MM.1S (cell line): ENCODE data around the gene MRRF.

ENCODE experiments used
- DNase-seq: peaks from one replicate; pipeline ENCODE4 v3.0.0-alpha.2; 2015
- H2AFZ ChIP-seq: fragments of 300-600 bp; sonication (generic); 2 replicates; pipeline ENCODE4 v1.6.0; 2016; ENCODE audit warnings: antibody characterized with exemption, low read length
- H3F3A ChIP-seq: fragments of 300-600 bp; sonication (generic); 2 replicates; pipeline ENCODE4 v1.6.1; 2016; ENCODE audit warnings: mild to moderate bottlenecking, antibody characterized with exemption, low read length, moderate library complexity, mixed read lengths; ENCODE audit not compliant: insufficient read depth
- H3K27ac ChIP-seq: fragments of 300-600 bp; sonication (generic); 2 replicates; pipeline ENCODE4 v1.5.1; 2016; ENCODE audit warnings: mild to moderate bottlenecking, low read length
- H3K27me3 ChIP-seq: fragments of 300-600 bp; sonication (generic); replicated peaks from 2 replicates; pipeline ENCODE4 v1.6.0; 2016; ENCODE audit warnings: low read length; ENCODE audit not compliant: insufficient read depth
- H3K36me3 ChIP-seq: fragments of 300-600 bp; sonication (generic); replicated peaks from 2 replicates; pipeline ENCODE4 v1.6.1; 2016; ENCODE audit warnings: mild to moderate bottlenecking, low read length, mixed read lengths; ENCODE audit not compliant: insufficient read depth
- H3K4me1 ChIP-seq: fragments of 300-600 bp; sonication (generic); 2 replicates; pipeline ENCODE4 v1.6.1; 2016; ENCODE audit warnings: low read length, mixed read lengths
- H3K4me2 ChIP-seq: fragments of 300-600 bp; sonication (generic); 2 replicates; pipeline ENCODE4 v1.6.0; 2016; ENCODE audit warnings: low read depth, low read length
- H3K4me3 ChIP-seq: fragments of 300-600 bp; sonication (generic); 2 replicates; pipeline ENCODE4 v1.5.1; 2016; ENCODE audit warnings: low read length, mixed read lengths
- H3K79me2 ChIP-seq: fragments of 300-600 bp; sonication (generic); 2 replicates; pipeline ENCODE4 v1.6.1; 2016; ENCODE audit warnings: mixed run types, low read length, mixed read lengths
- H3K9ac ChIP-seq: fragments of 300-600 bp; sonication (generic); 2 replicates; pipeline ENCODE4 v1.6.1; 2016; ENCODE audit warnings: low read length, mixed read lengths
- H3K9me2 ChIP-seq: fragments of 300-600 bp; sonication (generic); replicated peaks from 2 replicates; pipeline ENCODE4 v1.6.1; 2016; ENCODE audit warnings: mild to moderate bottlenecking, low read length, mixed read lengths; ENCODE audit not compliant: insufficient read depth
- H3K9me3 ChIP-seq: fragments of 300-600 bp; sonication (generic); replicated peaks from 2 replicates; pipeline ENCODE4 v1.6.1; 2016; ENCODE audit warnings: mild to moderate bottlenecking, low read length, mixed read lengths; ENCODE audit not compliant: insufficient read depth
- H4K20me1 ChIP-seq: fragments of 300-600 bp; sonication (generic); 2 replicates; pipeline ENCODE4 v1.6.1; 2016; ENCODE audit warnings: mild to moderate bottlenecking, low read length, moderate library complexity, mixed read lengths; ENCODE audit not compliant: insufficient read depth
- CTCF ChIP-seq: fragments of 300-600 bp; sonication (generic); IDR thresholded peaks from 2 replicates; pipeline ENCODE4 v1.5.1; 2016; ENCODE audit warnings: antibody characterized with exemption, low read length, mixed read lengths
- EZH2 ChIP-seq: fragments of 300-600 bp; sonication (generic); optimal IDR thresholded peaks from 2 replicates; pipeline ENCODE3; 2017; ENCODE audit warnings: low read depth, mild to moderate bottlenecking, antibody characterized with exemption, low read length, mixed read lengths
- EZH2phosphoT487 ChIP-seq: fragments of 300-600 bp; sonication (generic); IDR thresholded peaks from 2 replicates; pipeline ENCODE4 v1.6.1; 2018; ENCODE audit warnings: antibody characterized with exemption, low read length

Gene MRRF

GRCh38 chr9:122225312-122226141, 39.2 kb upstream of the MRRF start:
- Histone ChIP-seq H3K27ac (no peak overlapping the region), H3K4me2 (no peak overlapping the region), H3K9ac (no peak overlapping the region), H2AFZ (no peak overlapping the region), H3F3A (no peaks in the 10 kb centered on the region), H3K9me3 (no peaks in the 10 kb centered on the region), H3K9me2 (no peaks in the 10 kb centered on the region), H3K79me2 (no peaks in the 10 kb centered on the region), H3K36me3 (no peaks in the 10 kb centered on the region), H3K27me3 (peaks cover 24% of the 10 kb centered on the region), H4K20me1 (no peaks in the 10 kb centered on the region), H3K4me1 (no peaks in the 10 kb centered on the region), H3K4me3 (no peak overlapping the region)
- TF ChIP-seq CTCF (no peak), EZH2phosphoT487 (no peak), EZH2 (no peak)
- DNase-seq: no peak

- Histone ChIP-seq H3K79me2 (no peaks in the 10 kb centered on the region), H2AFZ (no peak overlapping the region), H3K9me3 (no peaks in the 10 kb centered on the region), H3K4me2 (no peak overlapping the region), H3K27ac (no peak overlapping the region), H3K9me2 (no peaks in the 10 kb centered on the region), H4K20me1 (no peaks in the 10 kb centered on the region), H3K36me3 (no peaks in the 10 kb centered on the region), H3K27me3 (peaks cover 21% of the 10 kb centered on the region), H3K4me3 (no peak overlapping the region), H3F3A (no peaks in the 10 kb centered on the region), H3K9ac (no peak overlapping the region), H3K4me1 (no peaks in the 10 kb centered on the region)
- TF ChIP-seq EZH2phosphoT487 (no peak), CTCF (no peak), EZH2 (no peak)
- DNase-seq: no peak
Observed at GRCh38 chr9:122226142-122226757, 38.4 kb upstream of the MRRF start.

- Histone ChIP-seq H3K27ac (no peak overlapping the region), H3K27me3 (peaks cover 21% of the 10 kb centered on the region), H3K36me3 (no peaks in the 10 kb centered on the region), H3F3A (no peaks in the 10 kb centered on the region), H4K20me1 (no peaks in the 10 kb centered on the region), H3K9ac (no peak overlapping the region), H2AFZ (no peak overlapping the region), H3K4me3 (no peak overlapping the region), H3K4me2 (no peak overlapping the region), H3K4me1 (no peaks in the 10 kb centered on the region), H3K79me2 (no peaks in the 10 kb centered on the region), H3K9me2 (no peaks in the 10 kb centered on the region), H3K9me3 (no peaks in the 10 kb centered on the region)
- TF ChIP-seq EZH2phosphoT487: no peak
- no peak for TF ChIP-seq EZH2
- TF ChIP-seq CTCF: no peak
- DNase-seq: no peak
Observed at GRCh38 chr9:122226758-122227574, 37.7 kb upstream of the MRRF start.
